ENCODE data around the gene CDH4.

The CDH4 gene

GRCh38 chr20:61414455-61414991, 162.5 kb downstream of the CDH4 start:
- POLR2A ChIA-PET (ENCODE audit: low non-redundant PET): no interaction called here
- TF ChIP-seq CTCF (conservative IDR thresholded peaks at IDR 0.05; ENCODE audit: low read depth): no peak

GRCh38 chr20:61416546-61416945, 164.5 kb downstream of the CDH4 start:
- H3K27ac ChIP-seq: no peak overlapping the region
- no peak for TF ChIP-seq CTCF (conservative IDR thresholded peaks at IDR 0.05; ENCODE audit: low read depth)
- CTCF ChIA-PET: no interaction called here
- DNase-seq (ENCODE audit: low spot score): no peak
- POLR2A ChIA-PET (ENCODE audit: low non-redundant PET): no interaction called here

More at GRCh38 chr20:61414455-61414991, 162.5 kb downstream of the CDH4 start:
- DNase-seq (ENCODE audit: low spot score): no peak
- CTCF ChIA-PET: interaction anchor here (0.6 kb wide), 1 partner anchor 202 kb away, joined by 3 read pairs; no protein-coding TSS in a partner anchor
- no peak overlapping the region for H3K27ac ChIP-seq

- CTCF ChIA-PET: no interaction called here
These were observed 165.3 kb downstream of the CDH4 start for GRCh38 chr20:61417221-61417941.

GRCh38 chr20:61419010-61419409, 166.9 kb downstream of the CDH4 start:
- CTCF ChIA-PET: no interaction called here
- no peak for DNase-seq (ENCODE audit: low spot score)
- H3K27ac ChIP-seq: no peak overlapping the region
- TF ChIP-seq CTCF (conservative IDR thresholded peaks at IDR 0.05; ENCODE audit: low read depth): no peak
- POLR2A ChIA-PET (ENCODE audit: low non-redundant PET): no interaction called here

More at GRCh38 chr20:61417221-61417941, 165.3 kb downstream of the CDH4 start:
- no peak overlapping the region for H3K27ac ChIP-seq
- DNase-seq (ENCODE audit: low spot score): no peak
- TF ChIP-seq CTCF (conservative IDR thresholded peaks at IDR 0.05; ENCODE audit: low read depth): no peak
- POLR2A ChIA-PET (ENCODE audit: low non-redundant PET): no interaction called here

- no peak overlapping the region for H3K27ac ChIP-seq
- ChIA-PET CTCF (no interaction called here), POLR2A (ENCODE audit: low non-redundant PET) (no interaction called here)
- TF ChIP-seq CTCF (conservative IDR thresholded peaks at IDR 0.05; ENCODE audit: low read depth): no peak
- DNase-seq (ENCODE audit: low spot score): no peak
These were observed 167.4 kb downstream of the CDH4 start for GRCh38 chr20:61419501-61419900.

GRCh38 chr20:61420056-61420455, 168.0 kb downstream of the CDH4 start:
- H3K27ac ChIP-seq: no peak overlapping the region
- ChIA-PET CTCF (no interaction called here), POLR2A (ENCODE audit: low non-redundant PET) (no interaction called here)
- no peak for DNase-seq (ENCODE audit: low spot score)
- no peak for TF ChIP-seq CTCF (conservative IDR thresholded peaks at IDR 0.05; ENCODE audit: low read depth)
